GM12891 (cell line): ENCODE measurements around the gene STX5.

Experiments used
- POLR2A ChIP-seq: IDR thresholded peaks from 2 replicates; pipeline ENCODE4 v1.6.1; 2011; ENCODE audit warnings: low read depth, low read length, control low read depth
- POLR2AphosphoS5 ChIP-seq: IDR thresholded peaks from 2 replicates; pipeline ENCODE4 v1.6.1; 2011; ENCODE audit warnings: low read depth, low read length, control low read depth
- POU2F2 ChIP-seq: IDR thresholded peaks from 2 replicates; pipeline ENCODE4 v1.6.1; 2011; ENCODE audit warnings: low read depth, mild to moderate bottlenecking, control low read depth, low read length, moderate library complexity
- SPI1 ChIP-seq: IDR thresholded peaks from 2 replicates; pipeline ENCODE4 v1.6.1; 2011; ENCODE audit warnings: low read depth, low read length, control low read depth

GRCh38 chr11:62847767-62848314 is 16.0 kb upstream of the STX5 start:
- TF ChIP-seq POLR2A (no peak), POLR2AphosphoS5 (no peak), SPI1 (no peak), POU2F2 (no peak)
